K562 (cell line): ENCODE measurements around the gene CIAO1. TPM values are rescaled to one million over a fixed set of nuclear protein-coding genes. Genes with fewer than 3 reads are reported as not detected.
A peak's percentile ranks its signal among the peaks of the same experiment; 100 is the strongest.

Experiments
- CBX2 ChIP-seq: fragments of 200-600 bp; sonication (generic); IDR thresholded peaks from one replicate; pipeline ENCODE4 v1.6.1; 2012; ENCODE audit warnings: mild to moderate bottlenecking, low read length, inconsistent platforms; ENCODE audit not compliant: insufficient read depth, poor library complexity, severe bottlenecking
- CEBPG ChIP-seq, 3 experiments: fragments of 200-800 bp in 1 of 3; sonication (Bioruptor generic) in 1 of 3; sonication (generic) in 1 of 3; formaldehyde crosslinking in 1 of 3; IDR thresholded peaks in 2 of 3; conservative IDR thresholded peaks in 1 of 3; 2 replicates each; pipeline versions ENCODE4 v1.6.1 to v1.8.0; 2016 to 2022; ENCODE audit warnings: missing compliant biosample characterization in 2 of 3, missing genetic modification characterization in 2 of 3, mild to moderate bottlenecking in 1 of 3, missing genetic modification reagents in 1 of 3
- CUX1 ChIP-seq: fragments of 200-800 bp; sonication (Bioruptor generic); IDR thresholded peaks from 2 replicates; pipeline ENCODE4 v1.6.1; 2016; ENCODE audit warnings: missing genetic modification characterization, missing compliant biosample characterization
- EHMT2 ChIP-seq: fragments of 450-650 bp; IDR thresholded peaks from 2 replicates; pipeline ENCODE4 v1.6.1; 2018; ENCODE audit warnings: antibody characterized with exemption
- FOXK1 ChIP-seq: sonication (generic); formaldehyde crosslinking; IDR thresholded peaks from 2 replicates; pipeline ENCODE4 v1.8.0; 2022; ENCODE audit warnings: missing genetic modification reagents, mild to moderate bottlenecking, borderline replicate concordance
- KDM5B ChIP-seq: fragments of 200-600 bp; sonication (generic); IDR thresholded peaks from 2 replicates; pipeline ENCODE4 v1.6.1; 2012; ENCODE audit warnings: low read depth, mild to moderate bottlenecking, moderate library complexity, low read length, control low read depth, inconsistent platforms; ENCODE audit not compliant: insufficient replicate concordance
- KLF16 ChIP-seq: IDR thresholded peaks from 2 replicates; pipeline ENCODE4 v1.6.1; 2016; ENCODE audit warnings: antibody characterized with exemption
- LCOR ChIP-seq: sonication (generic); formaldehyde crosslinking; IDR thresholded peaks from 2 replicates; pipeline ENCODE4 v1.8.0; 2022; ENCODE audit warnings: mild to moderate bottlenecking, missing genetic modification reagents
- MYC ChIP-seq, 2 experiments: fragments of 250-450 bp in 1 of 2; sonication (Bioruptor Pico) in 1 of 2; IDR thresholded peaks; 2 replicates each; pipeline versions ENCODE4 v1.5.1 to v1.6.1; 2012 to 2021; ENCODE audit warnings: low read depth in 2 of 2, borderline replicate concordance in 1 of 2, improper control_type of control experiment in 1 of 2, low read length in 1 of 2, mild to moderate bottlenecking in 1 of 2, moderate library complexity in 1 of 2
- NFRKB ChIP-seq: fragments of 450-650 bp; IDR thresholded peaks from 2 replicates; pipeline ENCODE4 v1.6.1; 2016; ENCODE audit warnings: low read depth
- SOX6 ChIP-seq: fragments of 450-650 bp; IDR thresholded peaks from 2 replicates; pipeline ENCODE4 v1.6.1; 2014; ENCODE audit warnings: mild to moderate bottlenecking
- STAT5B ChIP-seq: fragments of 250-450 bp; sonication (Bioruptor Pico); IDR thresholded peaks from 2 replicates; pipeline ENCODE4 v1.8.0; 2021; ENCODE audit warnings: mild to moderate bottlenecking, inconsistent platforms
- THAP12 ChIP-seq: fragments of 250-450 bp; sonication (Bioruptor Pico); IDR thresholded peaks from 2 replicates; pipeline ENCODE4 v1.9.0; 2021; ENCODE audit warnings: mild to moderate bottlenecking, inconsistent platforms
- ZBTB7A ChIP-seq: IDR thresholded peaks from 2 replicates; pipeline ENCODE4 v1.6.1; 2011; ENCODE audit warnings: low read depth, mild to moderate bottlenecking, low read length, moderate library complexity, borderline replicate concordance; ENCODE audit not compliant: control insufficient read depth
- ZNF282 ChIP-seq: sonication (generic); formaldehyde crosslinking; IDR thresholded peaks from 2 replicates; pipeline ENCODE4 v1.8.1; 2023; ENCODE audit warnings: missing genetic modification reagents
- ZNF551 ChIP-seq: fragments of 250-450 bp; sonication (Bioruptor Pico); IDR thresholded peaks from 2 replicates; pipeline ENCODE4 v1.5.0; 2021; ENCODE audit warnings: mild to moderate bottlenecking, moderate library complexity
- polyA plus RNA-seq, 8 experiments: library from polyadenylated mRNA; depleted of rRNA in 4 of 8; stranded (reverse) in 5 of 8; unstranded in 3 of 8; fragments of >200 nt; fragmentation: Nextera tagmentation in 2 of 8; fragmentation: Illumina TruSeq in 1 of 8; extraction: Ambion mirVana in 2 of 8; extraction: Trizol in 1 of 8; gene quantifications; 2 replicates each; pipeline versions ENCODE4 v1.2.1 to v1.2.3, GENCODE V29; 2011 to 2014; ENCODE audit warnings: inconsistent platforms in 1 of 8, missing spikeins in 1 of 8
- total RNA-seq, 7 experiments: library from RNA; depleted of rRNA in 6 of 7; stranded (reverse); fragments of >200 nt in 6 of 7; fragmentation: Illumina TruSeq in 2 of 7; extraction: Trizol in 2 of 7; gene quantifications; 2 replicates each; pipeline versions ENCODE4 v1.2.1 to v1.2.3, GENCODE V29; 2011 to 2021; ENCODE audit warnings: low replicate concordance in 1 of 7
- TF ChIP-seq, protein P1 (sequence below): fragments of 250-450 bp; sonication (Bioruptor Pico); IDR thresholded peaks from 2 replicates; pipeline ENCODE4 v1.8.0; 2022; ENCODE audit warnings: moderate library complexity, mild to moderate bottlenecking, inconsistent platforms

The CIAO1 gene
- total and polyA plus RNA-seq, 9 of the 15 experiments (the other 6 are each of a cell fraction or from before 2014, with no cell fraction given): 11.4 to 156 (median 92.8) TPM

DNA sequence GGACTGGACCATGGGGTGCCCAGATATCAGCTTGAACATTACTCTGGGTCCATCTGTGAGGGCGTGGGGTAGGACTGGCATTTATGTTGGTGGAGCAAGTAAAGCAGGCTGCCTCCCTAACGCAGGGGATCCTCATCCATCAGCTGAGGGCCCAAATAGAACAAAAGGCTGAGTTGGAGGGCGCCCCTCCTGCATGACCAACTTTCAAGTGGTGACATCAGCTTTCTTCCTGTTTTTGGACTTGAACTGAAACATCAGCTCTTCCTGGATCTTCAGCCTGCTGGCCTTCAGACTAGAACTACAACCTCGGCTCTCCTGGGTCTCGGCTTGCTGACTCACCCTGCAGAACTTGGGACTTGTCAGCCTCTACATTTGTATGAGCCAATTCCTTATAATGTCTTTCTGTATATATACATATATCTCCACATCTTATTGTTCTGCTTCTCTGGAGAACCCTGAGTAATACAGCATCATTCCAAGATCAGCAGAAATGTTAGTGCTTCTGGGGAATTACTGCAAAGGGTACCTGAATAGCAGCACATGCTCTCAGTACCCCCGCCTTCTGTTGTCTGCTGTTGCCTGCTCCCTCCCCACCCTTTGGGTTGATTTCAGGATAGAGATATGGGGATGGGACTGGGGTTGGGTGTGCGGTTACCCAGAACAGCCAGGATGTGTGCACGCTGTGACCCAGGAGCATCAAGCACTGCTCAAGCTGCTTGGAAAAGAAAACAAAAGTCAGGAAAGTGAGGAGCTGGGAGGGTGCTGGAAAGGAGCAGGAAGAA lies 20.2 kb upstream of the CIAO1 start (continued):
- TF ChIP-seq ZNF551 (CRISPR knock-in tag): no peak
- no peak for TF ChIP-seq KLF16
- TF ChIP-seq FOXK1 (CRISPR knock-in tag): no peak
- no peak for TF ChIP-seq CBX2
- no peak for TF ChIP-seq NFRKB
- no peak for TF ChIP-seq EHMT2
- TF ChIP-seq CEBPG (CRISPR knock-in tag; IDR thresholded peaks at IDR 0.05): peak; percentile 93
- TF ChIP-seq CEBPG (tag; conservative IDR thresholded peaks at IDR 0.05 in 1 of 2, IDR thresholded peaks at IDR 0.05 in 1 of 2): peak in 1 of 2 experiments; percentile 86; a peak in 2 of 4 replicates
- no peak for TF ChIP-seq KDM5B
- TF ChIP-seq, protein P1, sequence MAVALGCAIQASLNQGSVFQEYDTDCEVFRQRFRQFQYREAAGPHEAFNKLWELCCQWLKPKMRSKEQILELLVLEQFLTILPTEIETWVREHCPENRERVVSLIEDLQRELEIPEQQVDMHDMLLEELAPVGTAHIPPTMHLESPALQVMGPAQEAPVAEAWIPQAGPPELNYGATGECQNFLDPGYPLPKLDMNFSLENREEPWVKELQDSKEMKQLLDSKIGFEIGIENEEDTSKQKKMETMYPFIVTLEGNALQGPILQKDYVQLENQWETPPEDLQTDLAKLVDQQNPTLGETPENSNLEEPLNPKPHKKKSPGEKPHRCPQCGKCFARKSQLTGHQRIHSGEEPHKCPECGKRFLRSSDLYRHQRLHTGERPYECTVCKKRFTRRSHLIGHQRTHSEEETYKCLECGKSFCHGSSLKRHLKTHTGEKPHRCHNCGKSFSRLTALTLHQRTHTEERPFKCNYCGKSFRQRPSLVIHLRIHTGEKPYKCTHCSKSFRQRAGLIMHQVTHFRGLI (CRISPR knock-in tag): no peak
- no peak for TF ChIP-seq STAT5B (CRISPR knock-in tag)
- no peak for TF ChIP-seq CUX1 (CRISPR knock-in tag)
- no peak for TF ChIP-seq THAP12
- no peak for TF ChIP-seq ZBTB7A
- no peak for TF ChIP-seq LCOR (CRISPR knock-in tag)
- TF ChIP-seq ZNF282 (CRISPR knock-in tag): no peak
- peak; percentile 72 for TF ChIP-seq MYC (IDR thresholded peaks at IDR 0.05; ENCODE audit: low read depth, low read length)
- no peak for TF ChIP-seq MYC (CRISPR knock-in tag; IDR thresholded peaks at IDR 0.05; ENCODE audit: borderline replicate concordance, low read depth)
- TF ChIP-seq SOX6: peak; percentile 62; the same call in 1 of the 2 replicates
